GM19238 (cell line): ENCODE results near the gene AHNAK.
"Not testable (repeated sequence)": the region's sequence is repeated elsewhere in the genome, so short reads cannot be mapped to it uniquely, and the experiment has no call there.

ENCODE experiments used
- DNase-seq: peaks from one replicate; pipeline ENCODE4 v3.0.0; 2011; ENCODE audit warnings: low spot score; ENCODE audit not compliant: insufficient read length

AHNAK gene

DNA sequence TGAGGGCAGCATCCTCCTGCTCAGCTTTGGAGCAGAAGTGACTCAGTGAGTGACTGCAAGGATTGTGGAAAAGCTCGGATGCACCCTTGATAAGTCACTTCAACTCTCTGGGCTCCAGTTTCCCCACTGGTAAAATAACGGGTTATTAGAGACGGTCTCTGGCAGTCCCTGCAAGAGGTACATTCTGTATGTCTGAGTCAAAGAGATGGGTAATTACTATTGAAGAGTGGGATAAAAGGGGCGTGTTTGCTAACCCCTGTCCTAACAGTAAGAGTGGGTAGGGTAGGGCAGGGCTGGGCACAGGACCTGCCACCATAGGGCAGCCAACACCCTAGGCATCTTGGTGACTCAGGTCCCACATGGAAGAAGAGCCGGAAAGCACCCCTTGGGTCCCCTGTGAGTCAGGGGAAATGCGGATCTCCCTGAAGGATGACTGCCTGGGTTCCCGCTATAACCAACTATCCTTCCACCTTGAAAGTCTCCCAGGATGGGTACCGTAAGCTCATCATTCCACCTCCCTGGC is 7.3 kb upstream of the AHNAK start:
- DNase-seq = no peak

DNA sequence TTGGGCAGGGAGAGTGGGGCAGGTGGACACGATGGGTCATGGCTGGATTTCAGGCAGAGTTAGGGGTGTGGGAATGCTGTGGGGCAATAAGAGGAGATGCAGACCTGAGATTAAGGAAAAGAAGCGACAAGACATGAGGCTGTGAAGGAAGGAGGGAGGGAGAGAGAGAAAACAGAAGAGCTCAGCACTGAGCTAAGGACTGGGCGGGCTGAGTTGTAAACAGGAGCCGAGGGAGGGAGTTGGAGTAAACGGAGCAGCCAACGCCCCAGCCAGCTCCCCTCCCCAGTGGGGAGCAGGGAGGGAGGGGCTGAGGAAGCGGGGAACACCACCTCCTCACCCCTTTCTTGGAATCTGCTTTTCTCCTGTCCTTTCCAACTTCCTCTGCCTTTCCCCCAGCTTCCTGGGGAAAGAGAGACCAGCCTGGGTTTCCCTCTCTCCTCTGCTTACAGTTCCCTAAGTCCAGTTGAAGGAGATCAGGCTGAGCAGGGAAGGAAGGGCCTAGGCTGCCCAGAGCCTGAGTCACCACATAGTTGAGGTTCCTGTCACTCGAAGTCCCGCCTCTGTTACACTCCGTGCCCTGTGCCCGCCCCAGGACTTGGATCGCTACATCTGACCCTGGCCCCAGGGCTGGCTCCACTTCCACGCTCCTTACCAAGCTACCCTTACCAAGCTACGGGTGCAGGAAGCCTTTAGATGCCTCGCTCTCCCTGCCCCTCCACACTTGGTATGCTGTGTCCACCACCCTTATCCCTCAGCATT is 6.7 kb upstream of the AHNAK start:
- DNase-seq = no peak

DNA sequence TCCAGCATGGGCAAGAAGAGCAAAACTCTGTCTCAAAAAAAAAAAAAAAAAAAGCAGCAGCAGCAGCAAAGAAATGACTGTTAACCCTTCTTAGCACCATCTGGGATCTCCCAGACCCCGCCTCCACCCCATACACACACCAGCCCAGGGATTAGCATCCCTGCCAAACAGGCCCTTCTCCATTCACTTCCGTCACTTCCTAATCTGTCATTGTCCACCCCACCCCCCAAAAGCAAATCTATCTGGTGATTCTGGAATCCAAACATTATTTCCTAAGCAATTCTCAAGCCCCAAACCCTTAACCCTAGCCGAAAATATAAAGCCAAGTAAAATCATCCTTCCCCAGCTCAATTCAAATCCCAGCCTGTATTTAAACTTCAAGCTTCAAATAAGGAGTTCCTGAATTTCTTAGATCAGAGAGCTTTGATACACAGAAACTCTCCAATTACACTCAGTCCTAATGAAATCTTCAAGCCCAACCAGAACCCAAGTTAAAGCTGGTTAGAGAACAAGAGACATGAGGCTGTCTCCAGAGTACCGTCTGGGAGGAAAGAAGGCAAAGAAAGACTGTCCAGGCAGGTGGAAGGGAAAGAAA is 6.0 kb upstream of the AHNAK start:
- no peak for DNase-seq

DNA sequence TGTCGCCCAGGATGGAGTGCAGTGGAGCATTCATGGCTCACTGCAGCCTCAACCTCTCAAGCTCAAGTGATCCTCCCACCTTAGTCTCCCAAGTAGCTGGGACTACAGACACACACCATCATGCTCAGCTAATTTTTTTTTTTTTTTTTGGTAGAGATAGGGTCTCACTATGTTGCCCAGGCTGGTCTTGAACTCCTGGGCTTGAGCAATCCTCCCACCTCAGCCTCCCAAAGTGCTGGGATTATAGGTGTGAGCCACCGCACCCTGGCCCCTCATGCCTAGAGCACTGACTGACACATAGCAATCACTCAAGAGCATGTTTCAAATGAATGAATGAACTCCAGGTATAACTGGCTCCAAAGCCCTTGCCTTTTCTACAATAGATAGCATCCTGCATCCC is 3.9 kb upstream of the AHNAK start:
- DNase-seq = not testable (repeated sequence)

DNA sequence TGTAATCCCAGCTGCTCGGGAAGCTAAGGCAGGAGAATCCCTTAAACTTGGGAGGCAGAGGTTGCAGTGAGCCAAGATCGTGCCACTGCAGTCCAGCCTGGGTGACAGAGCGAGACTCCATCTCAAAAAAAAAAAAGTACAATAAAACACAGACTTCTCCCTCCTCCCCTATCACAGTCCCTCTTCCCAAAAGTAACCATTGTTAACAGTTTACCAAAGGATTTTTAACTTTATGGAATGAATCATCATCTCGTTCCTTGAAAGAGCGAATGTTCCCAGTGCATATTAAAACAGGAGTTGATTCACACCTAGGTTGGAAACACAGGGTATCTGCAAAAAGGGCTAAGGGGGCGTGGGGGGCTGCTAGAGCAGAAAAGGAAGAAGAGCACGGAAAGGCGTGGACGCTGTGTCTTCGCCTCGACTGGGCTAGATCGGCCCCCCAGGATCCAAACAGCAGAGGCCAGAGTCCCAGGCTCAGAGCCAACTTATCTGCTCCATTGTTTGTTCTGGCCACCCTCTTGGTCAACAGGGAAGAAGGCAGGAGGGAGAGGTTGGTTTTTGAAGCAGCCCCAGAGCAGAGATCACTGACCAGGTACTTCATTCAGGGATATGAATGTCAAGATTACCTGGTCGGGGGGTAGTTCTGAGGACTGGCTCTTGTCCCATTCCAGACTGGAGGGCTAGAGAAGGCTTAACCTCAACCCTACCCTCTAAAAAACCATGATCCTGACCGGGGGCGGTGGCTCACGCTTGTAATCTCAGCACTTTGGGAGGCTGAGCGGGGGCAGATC is 2.1 kb upstream of the AHNAK start:
- no peak for DNase-seq

DNA sequence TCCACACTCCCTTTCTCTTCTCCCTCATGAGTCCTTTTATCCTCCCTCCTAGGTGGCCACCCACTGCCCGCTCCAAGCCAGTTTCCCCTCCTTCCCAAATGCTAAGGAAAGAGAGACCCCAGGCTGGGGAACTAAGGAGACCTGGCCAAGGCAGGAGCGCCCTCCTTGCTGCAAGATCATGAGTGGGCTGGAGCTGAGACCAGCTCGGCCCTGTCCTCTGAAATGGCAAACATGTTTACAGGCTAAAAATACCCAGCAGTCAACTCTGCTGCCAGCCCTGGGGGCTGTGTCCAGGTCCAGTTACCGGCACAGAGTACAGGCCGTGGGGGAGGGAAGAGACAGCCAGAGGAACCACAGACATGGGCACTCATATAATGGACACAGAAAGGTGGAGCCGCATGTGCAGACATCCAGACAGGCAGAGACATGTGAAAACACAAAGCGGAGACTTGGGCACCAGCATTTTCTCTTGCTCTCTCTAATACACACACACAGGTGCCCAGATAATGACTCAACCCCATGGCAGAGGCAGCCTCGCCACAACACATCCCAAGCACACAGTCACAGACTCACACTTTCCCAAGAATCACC is 1.2 kb upstream of the AHNAK start:
- no peak for DNase-seq

DNA sequence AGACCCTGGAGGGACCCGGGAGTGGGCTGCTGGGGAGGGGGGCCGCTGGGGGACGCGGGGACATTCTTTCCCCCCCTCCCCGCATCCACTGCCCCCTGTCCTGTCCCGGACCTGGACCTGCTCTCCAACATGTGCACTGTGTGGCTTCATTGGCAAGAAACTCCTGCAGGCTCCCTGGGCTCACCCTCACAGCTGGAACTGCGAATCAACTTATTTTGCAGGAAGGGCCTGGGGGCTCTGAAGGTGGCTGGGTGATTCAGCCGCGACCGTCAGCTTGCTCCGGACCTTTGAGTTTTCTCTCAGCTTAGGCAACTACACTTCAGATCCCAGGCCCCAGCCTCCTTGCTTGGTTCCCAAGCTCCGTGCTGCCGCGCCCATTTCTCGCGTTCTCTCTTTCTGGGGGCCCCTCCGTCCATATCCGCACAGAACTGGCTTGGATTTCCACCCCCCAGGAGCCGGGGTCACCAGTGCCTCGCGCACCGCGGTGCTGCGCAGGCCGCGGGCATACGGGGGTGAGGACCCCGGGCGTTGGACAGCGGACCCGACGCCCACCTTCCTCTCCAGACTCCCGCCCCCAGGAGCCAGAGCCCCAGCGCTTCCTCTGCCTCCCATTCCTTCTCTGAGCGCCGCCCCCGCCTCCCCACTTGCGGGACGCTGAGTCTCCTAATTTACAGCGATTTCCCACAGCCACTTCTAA is 471 bp upstream of the AHNAK start:
- DNase-seq = no peak

DNA sequence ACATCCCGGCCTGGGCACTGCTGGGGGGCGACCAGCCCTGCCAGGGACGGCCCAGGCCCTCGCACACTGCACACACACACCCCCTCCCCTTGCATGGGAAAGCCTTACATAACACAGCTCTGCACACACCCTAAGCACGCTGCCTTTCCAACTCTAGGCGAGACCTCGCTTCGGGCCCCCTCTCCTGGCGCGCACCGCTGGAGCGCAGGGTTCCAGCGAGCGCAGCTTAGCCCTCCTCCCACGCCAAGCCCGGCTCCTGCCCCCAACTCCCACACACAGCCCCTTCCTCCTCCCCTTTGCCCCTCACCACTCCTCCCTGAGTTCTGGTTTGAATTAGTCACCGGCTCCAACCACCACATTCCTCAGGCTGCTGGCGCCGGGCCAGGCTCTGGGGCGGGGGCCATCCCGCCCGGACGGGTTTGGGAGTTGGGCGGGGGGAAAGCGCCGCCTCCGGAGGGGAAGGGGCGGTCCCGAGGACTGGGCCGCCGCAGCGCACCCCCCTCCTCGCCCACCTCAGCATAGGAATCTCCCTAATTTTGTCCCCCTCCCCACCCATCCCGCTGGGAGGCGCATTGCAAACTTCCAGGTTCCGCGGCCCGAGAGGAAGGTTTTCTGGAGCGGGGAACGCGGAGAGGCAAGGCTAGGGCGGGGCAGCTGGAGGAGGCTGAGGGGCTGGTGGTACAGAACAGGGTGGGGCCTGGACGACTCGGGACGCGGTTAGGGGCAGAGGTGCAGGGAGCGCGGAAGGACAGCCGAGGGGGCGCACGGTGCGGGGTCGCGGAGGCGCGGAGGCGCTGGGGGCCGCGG is 966 bp downstream of the AHNAK start:
- DNase-seq = no peak

DNA sequence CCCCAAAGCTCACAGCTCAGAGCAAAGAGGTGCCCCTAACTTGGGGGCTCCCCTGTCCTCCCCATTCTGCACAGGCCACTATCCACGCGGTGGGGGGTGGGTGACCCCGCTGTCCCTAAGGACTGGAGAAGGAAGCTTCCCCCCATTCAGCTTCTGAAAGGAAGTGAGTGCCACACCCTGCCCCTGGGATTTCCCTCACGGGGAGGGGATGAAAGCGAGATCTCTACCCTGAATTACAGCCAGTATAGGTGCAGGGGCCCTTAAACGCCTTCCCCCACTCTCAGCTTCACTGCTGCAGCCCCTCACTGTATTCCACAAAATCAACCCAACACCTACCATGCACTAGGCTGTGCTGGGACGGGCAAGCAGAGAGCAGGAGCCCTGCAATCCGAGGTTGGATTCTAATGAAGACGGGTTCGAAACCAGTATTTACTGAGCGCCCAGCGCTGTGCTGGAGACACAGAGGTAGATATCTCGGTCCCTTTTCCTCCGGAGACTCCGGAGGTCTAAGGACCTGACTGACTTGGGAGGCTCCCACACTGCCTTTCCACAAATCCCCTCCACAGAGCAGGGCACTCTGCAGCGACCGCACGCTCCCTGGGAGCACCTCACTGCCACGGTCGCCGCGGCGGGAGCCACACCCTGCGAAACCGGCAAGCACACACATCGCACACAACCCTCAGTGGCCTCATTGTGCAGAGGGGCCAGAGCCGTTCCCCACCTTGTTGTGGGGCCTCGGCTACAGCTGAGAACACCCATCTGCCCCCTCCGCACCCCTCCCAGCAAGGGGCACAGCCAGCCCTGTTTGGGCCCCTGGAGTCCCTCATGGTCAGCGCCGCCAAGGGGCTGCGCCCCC is 1.8 kb downstream of the AHNAK start:
- DNase-seq = no peak

DNA sequence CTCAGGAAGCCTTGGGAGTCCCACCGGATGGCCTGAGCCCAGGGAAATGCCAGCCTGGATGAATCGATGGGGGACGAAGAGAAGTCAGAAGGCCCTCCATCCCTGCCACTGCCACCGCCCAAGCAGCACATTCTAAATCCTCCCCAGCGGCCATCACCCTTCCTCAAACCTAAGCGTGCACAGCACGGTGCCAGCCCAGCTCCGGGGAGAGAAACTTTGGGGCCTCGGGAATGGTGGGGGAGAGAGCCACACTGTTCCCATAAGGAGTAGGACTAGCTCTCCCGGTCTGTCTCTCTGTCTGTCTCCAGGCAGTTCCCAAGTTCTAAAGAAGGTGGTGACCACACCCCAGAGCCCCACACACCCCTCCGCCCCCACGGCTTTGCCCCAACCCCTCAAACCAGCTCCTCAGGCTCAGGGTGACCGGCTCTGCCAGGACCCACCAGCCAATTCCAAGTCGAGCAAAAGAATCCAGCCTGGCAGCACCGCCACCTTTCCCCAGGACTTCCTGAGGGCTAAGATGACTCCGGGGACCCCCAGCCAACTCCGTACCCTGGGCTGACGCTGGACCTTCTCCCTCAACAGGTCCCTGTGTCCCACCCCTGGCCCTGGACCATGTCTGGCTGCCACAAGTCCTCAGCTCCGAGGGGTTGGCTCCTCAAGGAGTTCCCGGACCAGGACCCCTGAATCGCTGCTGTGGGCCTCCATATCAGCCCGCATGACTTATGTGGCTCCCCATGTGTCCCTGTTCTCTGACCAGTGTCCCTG is 2.7 kb downstream of the AHNAK start:
- DNase-seq = no peak

DNA sequence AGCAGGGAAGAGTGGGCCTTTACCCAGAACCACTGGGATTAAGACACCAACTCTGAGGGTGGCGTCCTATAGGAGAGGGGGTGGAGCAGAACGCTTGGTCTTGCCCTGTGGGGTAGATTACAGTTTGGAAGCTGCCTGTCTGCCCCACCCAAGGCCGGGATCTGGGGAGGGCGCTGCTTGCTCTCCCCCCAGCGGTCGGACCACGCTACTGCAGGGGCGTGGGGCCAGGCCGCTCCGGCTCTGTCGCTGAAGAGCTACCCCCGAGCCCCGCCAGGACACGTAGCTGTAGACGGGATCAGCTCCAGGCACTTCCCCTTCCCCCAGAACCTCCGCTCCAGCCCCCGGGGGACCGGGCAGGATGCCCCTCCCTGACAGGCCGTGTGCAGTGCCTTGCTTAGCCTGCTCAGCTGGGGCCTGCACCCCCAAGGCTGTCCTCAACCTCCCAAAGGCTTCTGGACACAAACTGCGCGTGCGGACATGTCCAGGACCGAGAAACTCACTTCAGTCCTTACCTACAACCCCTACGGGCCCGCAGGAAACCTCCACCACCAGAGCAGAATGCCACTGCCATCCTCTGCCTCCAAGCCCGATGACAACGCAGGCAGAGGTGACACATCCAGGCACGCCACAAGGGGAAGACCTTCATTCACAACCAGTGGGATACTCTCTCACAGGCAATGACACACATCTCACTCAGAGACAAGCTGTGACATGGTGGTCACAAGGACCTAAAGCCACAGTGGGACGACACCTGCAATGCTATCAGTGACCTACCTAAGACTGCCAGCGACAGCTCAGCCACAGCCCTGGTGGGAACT is 3.6 kb downstream of the AHNAK start:
- DNase-seq = peak; percentile 68

DNA sequence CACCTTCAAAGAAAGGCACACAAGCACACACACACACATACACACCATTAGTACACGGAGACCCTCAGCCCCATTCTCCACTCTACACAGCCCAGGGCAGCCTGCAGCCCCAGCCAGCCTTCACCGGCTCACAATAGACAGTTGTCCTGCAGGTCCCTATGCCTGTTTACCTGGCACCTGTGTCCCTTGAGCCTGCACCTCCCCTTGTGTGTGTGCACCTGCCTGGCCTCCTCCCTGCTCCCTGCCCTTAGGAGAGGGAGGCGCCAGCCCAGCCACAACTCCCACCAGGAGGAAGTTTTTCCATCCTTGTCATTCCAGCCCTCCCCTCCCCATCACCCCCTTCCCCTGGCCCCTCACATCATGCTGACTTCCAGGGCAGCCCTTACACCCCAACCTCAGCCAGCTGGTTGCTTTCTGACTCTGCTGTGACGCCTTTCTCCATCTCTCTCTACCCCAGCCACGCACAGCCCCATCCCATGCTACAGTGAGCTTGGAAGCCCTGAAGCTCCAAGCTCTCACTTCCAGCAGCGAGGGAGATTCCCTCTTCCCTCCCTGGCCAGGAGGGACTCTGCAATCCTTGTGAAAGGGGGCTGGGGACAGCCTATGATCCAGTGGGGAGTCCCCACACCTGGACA is 4.4 kb downstream of the AHNAK start:
- DNase-seq = no peak

DNA sequence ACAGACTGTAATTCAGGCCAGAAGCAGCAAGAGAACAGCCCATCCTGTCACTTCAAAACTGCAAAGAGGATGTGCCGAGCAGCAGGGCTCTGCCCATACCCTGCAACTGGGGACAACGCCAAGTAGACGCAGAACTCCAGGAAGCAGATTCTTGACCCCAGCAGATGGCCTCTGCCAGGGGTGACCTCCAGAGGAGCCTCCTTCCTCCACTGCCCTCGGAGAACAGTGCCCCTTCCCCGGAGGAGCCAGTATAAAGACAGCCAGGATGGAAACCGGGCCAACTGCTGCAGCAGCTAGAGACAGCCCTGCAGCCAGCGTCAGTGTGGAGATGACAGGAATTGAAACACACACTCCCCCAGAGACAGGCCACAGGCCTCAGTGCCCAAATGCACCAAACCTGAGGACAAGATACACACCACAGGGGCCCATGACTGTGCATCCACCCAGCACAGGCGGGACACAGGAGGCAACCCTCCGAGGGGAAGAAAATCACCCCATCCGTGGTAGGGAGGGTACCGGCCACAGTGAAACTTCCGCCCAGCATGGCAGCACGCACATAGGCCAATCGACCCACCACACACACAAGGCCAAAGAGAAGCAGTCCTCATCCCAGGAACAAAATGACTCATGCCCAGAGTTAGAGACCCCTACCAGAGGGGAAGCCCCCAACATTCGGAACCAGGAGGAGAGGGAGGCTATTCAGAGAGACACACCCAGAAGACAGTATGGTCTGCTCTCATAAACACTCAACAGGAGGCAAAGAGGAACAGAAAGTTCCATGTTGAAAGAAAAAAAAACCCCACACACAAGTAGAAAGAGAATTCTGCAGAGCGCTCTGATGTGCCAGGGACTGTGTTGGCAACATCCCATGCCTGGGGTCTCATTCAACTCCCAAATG is 5.6 kb downstream of the AHNAK start:
- peak; percentile 59 for DNase-seq

DNA sequence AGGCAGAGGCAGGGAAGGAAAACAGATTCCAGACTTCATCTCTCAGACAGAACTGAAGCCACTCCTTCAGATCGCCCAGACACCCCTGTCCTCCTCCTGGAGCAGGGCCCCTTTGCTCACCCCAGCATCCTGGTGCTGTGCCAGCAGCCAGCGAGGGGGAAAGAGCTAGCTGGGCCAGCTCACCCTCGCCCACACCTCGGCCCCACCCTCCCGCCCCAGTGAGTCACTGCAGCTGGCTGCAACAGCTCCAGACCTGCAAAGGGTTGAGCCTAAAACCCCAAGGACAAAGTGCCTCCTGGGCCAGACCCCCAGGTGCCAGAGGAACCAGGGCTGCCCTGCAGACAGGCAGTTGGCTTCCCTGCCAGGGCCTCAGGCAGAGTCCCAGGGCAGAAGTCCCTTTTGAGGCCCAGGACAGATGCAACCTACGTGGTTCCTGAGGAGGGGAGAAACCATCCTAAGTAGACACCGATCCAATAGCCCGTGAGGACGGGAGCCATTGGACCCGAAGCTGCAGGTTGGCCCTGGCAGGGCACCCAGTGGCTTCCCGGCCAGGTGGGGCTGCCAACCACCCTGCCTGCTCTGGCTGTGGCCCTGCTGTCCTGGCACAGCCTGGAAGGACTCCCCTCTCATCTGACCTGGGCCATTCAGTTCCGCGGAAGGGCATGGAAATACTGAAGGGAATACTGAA is 7.2 kb downstream of the AHNAK start:
- DNase-seq = no peak

DNA sequence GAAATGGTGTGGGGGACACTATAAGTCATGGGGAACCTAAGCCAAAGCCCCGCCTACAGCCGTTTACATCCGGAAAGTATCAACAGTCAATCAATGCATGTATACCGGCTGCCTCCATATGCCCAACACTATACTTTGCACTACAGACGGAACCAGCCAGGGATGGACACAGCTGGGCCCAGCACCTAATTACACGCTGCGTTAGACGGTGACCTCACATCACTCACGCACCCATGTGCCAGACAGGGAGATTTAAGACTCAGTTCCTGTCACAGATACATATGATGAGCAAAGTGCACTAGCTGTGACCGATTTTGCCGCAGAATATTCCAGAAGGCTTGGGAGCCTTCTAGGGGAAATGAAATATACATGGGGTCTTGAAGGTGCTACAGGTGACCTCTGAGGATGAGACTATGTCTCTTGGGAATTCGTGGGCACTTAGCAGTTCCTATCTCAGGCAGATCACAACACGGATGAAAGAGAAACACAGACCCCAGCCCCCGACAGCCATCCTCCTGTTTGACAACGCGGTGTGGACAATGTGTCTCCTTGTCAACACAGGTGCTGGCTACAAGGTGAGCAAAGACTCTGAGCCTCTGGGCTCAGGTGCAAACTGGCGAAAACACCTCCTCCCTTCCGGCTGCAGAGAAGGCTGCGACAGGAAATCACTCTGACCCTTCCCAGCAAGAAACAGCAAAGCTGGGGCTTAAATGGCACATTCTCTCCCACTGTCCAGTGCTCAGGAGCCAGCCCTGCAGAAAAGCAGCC is 8.0 kb downstream of the AHNAK start:
- DNase-seq = no peak
